Measurements from ENCODE around the gene MAML3.

GRCh38 chr4:139958739-139959098 lies 195.3 kb downstream of the MAML3 start:
- no peak for TF ChIP-seq CTCF (IDR thresholded peaks at IDR 0.05; ENCODE audit: low read depth, low read length, poor library complexity, severe bottlenecking)
- no peak for TF ChIP-seq EZH2phosphoT487 (IDR thresholded peaks at IDR 0.05; ENCODE audit: borderline replicate concordance, low read length)

Measured in DOHH2 (cell line).